GM12878 (cell line): ENCODE results near the gene SEC14L6. TPM values are rescaled to one million over a fixed set of nuclear protein-coding genes. Genes with fewer than 3 reads are reported as not detected.

Experiments used
- ATAC-seq: fragments of 200-7000 bp; cut with Tn5 transposase; 3 replicates; pipeline ENCODE4 v1.9.1; 2020; ENCODE audit warnings: mild to moderate bottlenecking, moderate library complexity
- BruUV-seq: library from RNA; stranded (reverse); fragments of 400-500 nt; replicated peaks from 2 replicates; lab custom pipeline; 2021; lab: Mats Ljungman, UMichigan
- CTCF ChIA-PET: fragments of 300-600 bp; sonication (Branson Sonifier 250); formaldehyde crosslinking; extraction: SDS; loops from one replicate; lab custom pipeline; 2021; ENCODE audit warnings: inconsistent platforms; lab: Yijun Ruan, JAX
- POLR2A ChIA-PET: fragments of 350-600 bp; formaldehyde crosslinking; extraction: SDS; loops from one replicate; lab custom pipeline; 2021; ENCODE audit warnings: inconsistent platforms; lab: Charles Lee
- RAD21 ChIA-PET: fragments of 300-600 bp; sonication (Branson Sonifier 250); formaldehyde crosslinking; loops from one replicate; lab custom pipeline; 2023; ENCODE audit warnings: antibody characterized with exemption; ENCODE audit not compliant: unreplicated experiment; lab: Charles Lee
- SMC1A ChIA-PET: fragments of 300-600 bp; sonication (Branson Sonifier 250); formaldehyde crosslinking; loops from one replicate; lab custom pipeline; 2023; ENCODE audit not compliant: unreplicated experiment, uncharacterized antibody; lab: Charles Lee
- DNase-seq: peaks from one replicate; pipeline ENCODE4 v3.0.0-alpha.2; 2011; ENCODE audit warnings: low read depth, low spot score
- FAIRE-seq: peaks from 3 replicates; lab custom pipeline; 2011; peaks lifted over from hg19 to GRCh38; lab: Jason Lieb, UNC
- H2AFZ ChIP-seq: 2 replicates; pipeline ENCODE4 v1.6.0; 2011; ENCODE audit warnings: low read depth, low read length, control low read depth; ENCODE audit not compliant: control insufficient read depth
- H3K27ac ChIP-seq: 2 replicates; pipeline ENCODE4 v1.5.1; 2011; ENCODE audit warnings: control low read depth; ENCODE audit not compliant: control insufficient read depth, insufficient read depth
- H3K27me3 ChIP-seq, 2 experiments: replicated peaks in 1 of 2; 2 replicates each; pipeline versions ENCODE4 v1.6.0 to v1.6.1; 2011; ENCODE audit warnings: low read length in 1 of 2; ENCODE audit not compliant: control insufficient read depth in 2 of 2, insufficient read depth in 2 of 2
- H3K36me3 ChIP-seq, 2 experiments: 2 replicates each; pipeline ENCODE4 v1.5.1; 2011; ENCODE audit warnings: low read length in 1 of 2; ENCODE audit not compliant: control insufficient read depth in 2 of 2, insufficient read depth in 2 of 2
- H3K4me1 ChIP-seq: 2 replicates; pipeline ENCODE4 v1.6.1; 2011; ENCODE audit warnings: mild to moderate bottlenecking, low read length, moderate library complexity, mixed read lengths; ENCODE audit not compliant: control insufficient read depth, insufficient read depth
- H3K4me2 ChIP-seq: 2 replicates; pipeline ENCODE4 v1.6.0; 2011; ENCODE audit warnings: control low read depth; ENCODE audit not compliant: control insufficient read depth, insufficient read depth
- H3K4me3 ChIP-seq: fragments of 200-600 bp; sonication (generic); 2 replicates; pipeline ENCODE4 v1.5.1; 2016
- H3K79me2 ChIP-seq: 2 replicates; pipeline ENCODE4 v1.6.0; 2011; ENCODE audit warnings: low read length; ENCODE audit not compliant: control insufficient read depth, insufficient read depth
- H3K9ac ChIP-seq: 2 replicates; pipeline ENCODE4 v1.8.0; 2011; ENCODE audit warnings: low read length, control low read depth, mixed read lengths; ENCODE audit not compliant: control insufficient read depth, insufficient read depth
- H3K9me3 ChIP-seq: replicated peaks from 3 replicates; pipeline ENCODE4 v1.5.1; 2011; ENCODE audit warnings: mild to moderate bottlenecking, low read length; ENCODE audit not compliant: control insufficient read depth, insufficient read depth
- H4K20me1 ChIP-seq: 2 replicates; pipeline ENCODE4 v1.6.0; 2011; ENCODE audit not compliant: control insufficient read depth, insufficient read depth
- BCL11A ChIP-seq: IDR thresholded peaks from 2 replicates; pipeline ENCODE4 v1.6.1; 2011; ENCODE audit warnings: low read depth, low read length
- CUX1 ChIP-seq: IDR thresholded peaks from 2 replicates; pipeline ENCODE4 v1.6.1; 2012; ENCODE audit warnings: improper control_type of control experiment, low read depth, low read length; ENCODE audit not compliant: insufficient replicate concordance
- E2F4 ChIP-seq: IDR thresholded peaks from 2 replicates; pipeline ENCODE4 v1.6.1; 2012; ENCODE audit warnings: low read depth, low read length, improper control_type of control experiment
- EED ChIP-seq: sonication (generic); IDR thresholded peaks from 2 replicates; pipeline ENCODE4 v1.6.1; 2016; ENCODE audit warnings: antibody characterized with exemption, low read depth
- HDGF ChIP-seq: fragments of 450-650 bp; IDR thresholded peaks from 2 replicates; pipeline ENCODE4 v1.6.1; 2016; ENCODE audit warnings: antibody characterized with exemption
- HSF1 ChIP-seq: fragments of 150-350 bp; IDR thresholded peaks from 2 replicates; pipeline ENCODE4 v1.6.1; 2014; ENCODE audit warnings: mild to moderate bottlenecking, low read depth, low read length
- IRF5 ChIP-seq: fragments of 450-650 bp; IDR thresholded peaks from 2 replicates; pipeline ENCODE4 v1.6.1; 2017; ENCODE audit warnings: borderline replicate concordance
- JUND ChIP-seq: IDR thresholded peaks from 2 replicates; pipeline ENCODE4 v1.6.1; 2012; ENCODE audit warnings: low read depth, mild to moderate bottlenecking, low read length, improper control_type of control experiment, moderate library complexity
- MEF2A ChIP-seq: IDR thresholded peaks from 2 replicates; pipeline ENCODE4 v1.6.1; 2011; ENCODE audit warnings: low read depth, mild to moderate bottlenecking, low read length, moderate library complexity; ENCODE audit not compliant: insufficient read depth
- PML ChIP-seq: IDR thresholded peaks from 2 replicates; pipeline ENCODE4 v1.6.1; 2012; ENCODE audit warnings: low read length, inconsistent platforms
- STAT3 ChIP-seq: IDR thresholded peaks from 2 replicates; pipeline ENCODE4 v1.6.1; 2011; ENCODE audit warnings: low read depth, low read length, improper control_type of control experiment
- TCF7 ChIP-seq: IDR thresholded peaks from 2 replicates; pipeline ENCODE4 v1.6.1; 2014; ENCODE audit warnings: antibody characterized with exemption, borderline replicate concordance
- ZNF217 ChIP-seq: fragments of 450-650 bp; IDR thresholded peaks from 2 replicates; pipeline ENCODE4 v1.6.1; 2017; ENCODE audit warnings: antibody characterized with exemption, mild to moderate bottlenecking
- WGBS: methylation state at CpG from one replicate; pipeline ENCODE4 v1.1.6; 2016; ENCODE audit warnings: low lambda C conversion rate; ENCODE audit not compliant: insufficient replicate concordance, insufficient coverage; ENCODE audit errors: missing lambda C conversion rate; 5-methylcytosine and 5-hydroxymethylcytosine counted together
- in situ Hi-C: fragments of 300-500 bp; cut with MboI; formaldehyde crosslinking; loops from 9 replicates; pipeline ENCODE4 v1.14.3; 2018; ENCODE audit warnings: mixed read lengths
- intact Hi-C: fragments of 100-400 bp; cut with micrococcal nuclease; formaldehyde crosslinking; loops from one replicate; pipeline ENCODE4 v1.14.2; 2022; ENCODE audit not compliant: unreplicated experiment
- polyA plus RNA-seq, 11 experiments: library from polyadenylated mRNA; depleted of rRNA in 4 of 11; unstranded in 6 of 11; stranded (reverse) in 5 of 11; fragments of >200 nt; fragmentation: Nextera tagmentation in 4 of 11; fragmentation: Illumina TruSeq in 1 of 11; extraction: Ambion mirVana in 4 of 11; extraction: Trizol in 1 of 11; gene quantifications; 1 replicate in 1 of 11; 2 replicates in 10 of 11; pipeline versions ENCODE4 v1.2.1 to v1.2.3, GENCODE V29; 2011 to 2016; ENCODE audit warnings: inconsistent platforms in 2 of 11, missing spikeins in 2 of 11, low read depth in 1 of 11
- total RNA-seq, 4 experiments: library from RNA; depleted of rRNA in 3 of 4; stranded (reverse); fragments of >200 nt in 3 of 4; fragmentation: Illumina TruSeq in 1 of 4; extraction: Trizol in 1 of 4; gene quantifications; 2 replicates each; pipeline versions ENCODE4 v1.2.1 to v1.2.3, GENCODE V29; 2013 to 2021

SEC14L6 gene
- total and polyA plus RNA-seq, 10 of the 15 experiments (the other 5 are each of a cell fraction or from before 2014, with no cell fraction given): not detected

GRCh38 chr22:30568137-30568805 is 21.7 kb upstream of the SEC14L6 start:
- WGBS: 43% methylated on average over 10 of the region's 10 CpGs
- H3K9ac ChIP-seq: no peak overlapping the region
- no peak overlapping the region for H3K4me2 ChIP-seq
- DNase-seq: no peak
- no TSS peak for BruUV-seq
- RAD21 ChIA-PET: no interaction called here
- H3K4me3 ChIP-seq: no peak overlapping the region
- H3K36me3 ChIP-seq: no peaks in the 10 kb centered on the region
- intact Hi-C loops (no loop called here), in situ Hi-C loops (no loop called here)
- H2AFZ ChIP-seq: no peak overlapping the region
- no peaks in the 10 kb centered on the region for H3K9me3 ChIP-seq
- H3K4me1 ChIP-seq: no peaks in the 10 kb centered on the region
- H3K79me2 ChIP-seq: no peaks in the 10 kb centered on the region
- POLR2A ChIA-PET: no interaction called here
- no peak for FAIRE-seq
- CTCF ChIA-PET: no interaction called here
- no peaks in the 10 kb centered on the region; the same call in 1 of the 2 replicates for H4K20me1 ChIP-seq
- ATAC-seq: no peak
- H3K27ac ChIP-seq: no peak overlapping the region
- H3K27me3 ChIP-seq: no peaks in the 10 kb centered on the region
- SMC1A ChIA-PET: no interaction called here
- no peak for TF ChIP-seq ZNF217
- TF ChIP-seq IRF5: no peak
- no peak for TF ChIP-seq EED
- no peak for TF ChIP-seq BCL11A
- no peak for TF ChIP-seq JUND
- no peak for TF ChIP-seq CUX1
- TF ChIP-seq HDGF: no peak
- no peak for TF ChIP-seq MEF2A
- TF ChIP-seq HSF1: no peak
- TF ChIP-seq STAT3: no peak
- no peak for TF ChIP-seq PML
- no peak for TF ChIP-seq TCF7
- no peak for TF ChIP-seq E2F4
